ENCODE results near the gene TXNRD1.
A peak's percentile ranks its signal among the peaks of the same experiment; 100 is the strongest.
"Not testable (repeated sequence)": the region's sequence is repeated elsewhere in the genome, so short reads cannot be mapped to it uniquely, and the experiment has no call there.

TXNRD1 gene

GRCh38 chr12:104280717-104281458, 65.3 kb downstream of the TXNRD1 start:
- DNase-seq (ENCODE audit: low read depth): no peak

- DNase-seq (ENCODE audit: low read depth): no peak
These were observed 66.1 kb downstream of the TXNRD1 start for GRCh38 chr12:104281636-104282035.

GRCh38 chr12:104282109-104282508, 66.5 kb downstream of the TXNRD1 start:
- DNase-seq (ENCODE audit: low read depth): no peak

- no peak for DNase-seq (ENCODE audit: low read depth)
These were observed 70.3 kb downstream of the TXNRD1 start for GRCh38 chr12:104285740-104286515.

- peak; percentile 83 for DNase-seq (ENCODE audit: low read depth)
These were observed 71.2 kb downstream of the TXNRD1 start for GRCh38 chr12:104286516-104287482.

- peak; percentile 72 for DNase-seq (ENCODE audit: low read depth)
These were observed 73.2 kb downstream of the TXNRD1 start for GRCh38 chr12:104288635-104289274.

- DNase-seq (ENCODE audit: low read depth): no peak
These were observed 74.7 kb downstream of the TXNRD1 start for GRCh38 chr12:104290320-104290719.

GRCh38 chr12:104290855-104291254, 75.3 kb downstream of the TXNRD1 start:
- no peak for DNase-seq (ENCODE audit: low read depth)

- no peak for DNase-seq (ENCODE audit: low read depth)
These were observed 76.4 kb downstream of the TXNRD1 start for GRCh38 chr12:104291867-104292524.

GRCh38 chr12:104292872-104293794, 77.6 kb downstream of the TXNRD1 start:
- no peak for DNase-seq (ENCODE audit: low read depth)

GRCh38 chr12:104294158-104294859, 78.7 kb downstream of the TXNRD1 start:
- DNase-seq (ENCODE audit: low read depth): not testable (repeated sequence)

GRCh38 chr12:104294927-104295668, 79.5 kb downstream of the TXNRD1 start:
- no peak for DNase-seq (ENCODE audit: low read depth)

GRCh38 chr12:104295954-104296353, 80.4 kb downstream of the TXNRD1 start:
- no peak for DNase-seq (ENCODE audit: low read depth)

GRCh38 chr12:104296718-104297117, 81.1 kb downstream of the TXNRD1 start:
- no peak for DNase-seq (ENCODE audit: low read depth)

GRCh38 chr12:104297477-104298113, 82.0 kb downstream of the TXNRD1 start:
- DNase-seq (ENCODE audit: low read depth): no peak

GRCh38 chr12:104299842-104300481, 84.4 kb downstream of the TXNRD1 start:
- DNase-seq (ENCODE audit: low read depth): no peak

- peak; percentile 85 for DNase-seq (ENCODE audit: low read depth)
These were observed 88.1 kb downstream of the TXNRD1 start, which contains the start of gene EID3 for GRCh38 chr12:104303538-104304151. EID3 (plus strand) TSS chr12:104303739; CDS start chr12:104303935, 196 bp downstream.

All from T-helper 22 cell (primary cell).